Sigmoid colon (tissue), 7 donors: ENCODE measurements around the gene IMMP2L. TPM values are rescaled to one million over a fixed set of nuclear protein-coding genes. Genes with fewer than 3 reads are reported as not detected.
"Not testable (repeated sequence)": the region's sequence is repeated elsewhere in the genome, so short reads cannot be mapped to it uniquely, and the experiment has no call there.

ENCODE experiments used
- DNase-seq: peaks from one replicate; pipeline ENCODE4 v3.0.0-alpha.2; 2019
- H3K27ac ChIP-seq, 4 donors: fragments of 200-600 bp; sonication (generic); one replicate each; pipeline ENCODE4 v1.5.1; 2016 to 2019; ENCODE audit warnings: mild to moderate bottlenecking in 1 of 4
- H3K27me3 ChIP-seq, 3 donors: fragments of 200-600 bp; sonication (generic); one replicate each; pipeline ENCODE4 v1.5.1; 2019; ENCODE audit warnings: mild to moderate bottlenecking in 1 of 3
- H3K36me3 ChIP-seq, 4 donors: fragments of 200-600 bp; sonication (generic); one replicate each; pipeline ENCODE4 v1.5.1; 2016 to 2019
- H3K4me1 ChIP-seq, 4 donors: fragments of 200-600 bp; sonication (generic); one replicate each; pipeline ENCODE4 v1.5.1; 2017 to 2019
- H3K4me3 ChIP-seq, 4 donors: fragments of 200-600 bp; sonication (generic); one replicate each; pipeline ENCODE4 v1.5.1; 2017 to 2019; ENCODE audit warnings: mild to moderate bottlenecking in 2 of 4, moderate library complexity in 1 of 4
- H3K9me3 ChIP-seq, 4 donors: fragments of 200-600 bp in 3 of 4; sonication (generic) in 3 of 4; one replicate each; pipeline versions ENCODE4 v1.5.1 to v1.6.1; 2013 to 2019
- EP300 ChIP-seq, 4 donors: sonication (generic); formaldehyde crosslinking; IDR thresholded peaks; one replicate each; pipeline ENCODE4 v1.6.1; 2017; ENCODE audit warnings: antibody characterized with exemption in 4 of 4
- POLR2A ChIP-seq, 2 donors: fragments of 450-650 bp; IDR thresholded peaks; one replicate each; pipeline ENCODE4 v1.6.1; 2016; ENCODE audit warnings: antibody characterized with exemption in 2 of 2, mild to moderate bottlenecking in 2 of 2, moderate library complexity in 2 of 2
- POLR2AphosphoS5 ChIP-seq, 4 donors: sonication (generic); formaldehyde crosslinking; IDR thresholded peaks; one replicate each; pipeline ENCODE4 v1.6.1; 2017; ENCODE audit warnings: antibody characterized with exemption in 4 of 4
- WGBS, 2 donors: extraction: QIAGEN DNeasy Blood & Tissue Kit; methylation state at CpG; one replicate each; pipeline ENCODE4 v1.1.7; 2013; 5-methylcytosine and 5-hydroxymethylcytosine counted together
- intact Hi-C: fragments of 100-400 bp; cut with DNase I; formaldehyde crosslinking; loops from one replicate; pipeline ENCODE4 v1.15.1; 2023
- polyA plus RNA-seq, 3 donors: library from polyadenylated mRNA; stranded (reverse); fragments of 200-250 nt; gene quantifications; one replicate each; pipeline ENCODE4 v1.2.3, GENCODE V29; 2013
- total RNA-seq, 4 donors: library from RNA; depleted of rRNA; stranded (reverse); fragments of >200 nt; gene quantifications; one replicate each; pipeline ENCODE4 v1.1.0, GENCODE V29; 2016
- TF ChIP-seq, protein P1 (sequence below), 4 experiments: fragments of 450-650 bp in 3 of 4; fragments of 200-600 bp in 1 of 4; IDR thresholded peaks; one replicate each; pipeline ENCODE4 v1.5.1; 2016 to 2019; ENCODE audit warnings: antibody characterized with exemption in 4 of 4, mild to moderate bottlenecking in 3 of 4, moderate library complexity in 2 of 4
- donor health status: healthy with polysubstance abuse.
- donor health status: Bipolar disorder and iron deficiency.
- donor health status: healthy.

The IMMP2L gene
- total and polyA plus RNA-seq, 7 donors: 2.5 to 57.9 (median 18.5) TPM

- intact Hi-C loops: no loop called here
- DNase-seq: no peak
- Histone ChIP-seq H3K4me3 (no peak overlapping the region), H3K27ac (no peak overlapping the region), H3K4me1 (no peaks in the 10 kb centered on the region), H3K27me3 (no peaks in the 10 kb centered on the region), H3K9me3 (no peaks in the 10 kb centered on the region), H3K36me3 (no peaks in the 10 kb centered on the region)
- TF ChIP-seq, protein P1, sequence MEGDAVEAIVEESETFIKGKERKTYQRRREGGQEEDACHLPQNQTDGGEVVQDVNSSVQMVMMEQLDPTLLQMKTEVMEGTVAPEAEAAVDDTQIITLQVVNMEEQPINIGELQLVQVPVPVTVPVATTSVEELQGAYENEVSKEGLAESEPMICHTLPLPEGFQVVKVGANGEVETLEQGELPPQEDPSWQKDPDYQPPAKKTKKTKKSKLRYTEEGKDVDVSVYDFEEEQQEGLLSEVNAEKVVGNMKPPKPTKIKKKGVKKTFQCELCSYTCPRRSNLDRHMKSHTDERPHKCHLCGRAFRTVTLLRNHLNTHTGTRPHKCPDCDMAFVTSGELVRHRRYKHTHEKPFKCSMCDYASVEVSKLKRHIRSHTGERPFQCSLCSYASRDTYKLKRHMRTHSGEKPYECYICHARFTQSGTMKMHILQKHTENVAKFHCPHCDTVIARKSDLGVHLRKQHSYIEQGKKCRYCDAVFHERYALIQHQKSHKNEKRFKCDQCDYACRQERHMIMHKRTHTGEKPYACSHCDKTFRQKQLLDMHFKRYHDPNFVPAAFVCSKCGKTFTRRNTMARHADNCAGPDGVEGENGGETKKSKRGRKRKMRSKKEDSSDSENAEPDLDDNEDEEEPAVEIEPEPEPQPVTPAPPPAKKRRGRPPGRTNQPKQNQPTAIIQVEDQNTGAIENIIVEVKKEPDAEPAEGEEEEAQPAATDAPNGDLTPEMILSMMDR (IDR thresholded peaks at IDR 0.05): no peak
- TF ChIP-seq EP300 (IDR thresholded peaks at IDR 0.05) (no peak), POLR2A (IDR thresholded peaks at IDR 0.05) (no peak), POLR2AphosphoS5 (IDR thresholded peaks at IDR 0.05) (no peak)
Observed at GRCh38 chr7:111324228-111324627, 238.1 kb downstream of the IMMP2L start.

DNA sequence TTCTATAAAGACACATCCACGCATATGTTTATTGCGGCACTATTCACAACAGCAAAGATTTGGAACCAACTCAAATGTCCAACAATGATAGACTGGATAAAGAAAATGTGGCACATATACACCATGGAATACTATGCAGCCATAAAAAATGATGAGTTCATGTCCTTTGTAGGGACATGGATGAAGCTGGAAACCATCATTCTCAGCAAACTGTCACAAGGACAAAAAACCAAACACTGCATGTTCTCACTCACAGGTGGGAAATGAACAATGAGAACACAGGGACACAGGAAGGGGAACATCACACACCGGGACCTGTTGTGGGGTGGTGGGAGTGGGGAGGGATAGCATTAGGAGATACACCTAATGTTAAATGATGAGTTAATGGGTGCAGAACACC is 238.6 kb downstream of the IMMP2L start:
- 96% methylated on average over 3 of the region's 3 CpGs for WGBS, 2 donors
- intact Hi-C loops: not testable (repeated sequence)

GRCh38 chr7:111320133-111320532 is 242.2 kb downstream of the IMMP2L start:
- no peak overlapping the region for H3K4me3 ChIP-seq
- no peak for TF ChIP-seq POLR2A (IDR thresholded peaks at IDR 0.05)
- TF ChIP-seq EP300 (IDR thresholded peaks at IDR 0.05): no peak
- no peak for TF ChIP-seq POLR2AphosphoS5 (IDR thresholded peaks at IDR 0.05)
- TF ChIP-seq, protein P1 (IDR thresholded peaks at IDR 0.05): no peak
- H3K27me3 ChIP-seq: no peaks in the 10 kb centered on the region
- H3K27ac ChIP-seq: no peak overlapping the region
- no peak for DNase-seq
- no peaks in the 10 kb centered on the region for H3K36me3 ChIP-seq
- H3K4me1 ChIP-seq: no peaks in the 10 kb centered on the region
- intact Hi-C loops: no loop called here
- H3K9me3 ChIP-seq: no peaks in the 10 kb centered on the region

More for the DNA sequence above, 238.6 kb downstream of the IMMP2L start:
- H3K9me3 ChIP-seq, H3K27me3 ChIP-seq, H3K27ac ChIP-seq, H3K4me1 ChIP-seq, H3K4me3 ChIP-seq, H3K36me3 ChIP-seq, DNase-seq: not testable (repeated sequence)

- no peaks in the 10 kb centered on the region for H3K36me3 ChIP-seq
- TF ChIP-seq EP300 (IDR thresholded peaks at IDR 0.05): no peak
- TF ChIP-seq POLR2A (IDR thresholded peaks at IDR 0.05): no peak
- TF ChIP-seq POLR2AphosphoS5 (IDR thresholded peaks at IDR 0.05): no peak
- no peaks in the 10 kb centered on the region for H3K4me1 ChIP-seq
- no peak overlapping the region for H3K4me3 ChIP-seq
- intact Hi-C loops: no loop called here
- no peaks in the 10 kb centered on the region for H3K9me3 ChIP-seq
- no peak overlapping the region for H3K27ac ChIP-seq
- H3K27me3 ChIP-seq: no peaks in the 10 kb centered on the region
- no peak for DNase-seq
Observed at GRCh38 chr7:111312966-111313365, 249.3 kb downstream of the IMMP2L start.

DNA sequence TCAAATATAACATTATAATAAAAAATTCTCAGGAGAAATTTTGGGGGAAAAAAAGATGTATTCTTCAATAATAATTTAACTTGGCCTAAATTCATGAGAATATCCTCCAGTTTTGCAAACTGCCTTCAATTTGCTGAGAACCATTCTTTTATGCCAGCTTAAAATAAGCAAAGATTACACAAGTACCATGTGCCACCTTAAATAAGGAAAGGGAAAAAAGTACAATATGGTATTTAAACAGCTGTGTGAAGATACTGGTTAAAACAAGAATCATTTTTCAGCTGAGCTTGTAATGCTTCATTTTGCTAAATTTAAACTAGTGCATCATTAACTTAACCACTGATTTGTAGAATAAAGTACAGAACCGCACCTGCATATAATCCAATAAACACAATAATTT is 253.6 kb downstream of the IMMP2L start:
- Histone ChIP-seq H3K27me3 (no peaks in the 10 kb centered on the region), H3K4me3 (no peak overlapping the region), H3K9me3 (no peaks in the 10 kb centered on the region), H3K4me1 (no peaks in the 10 kb centered on the region), H3K36me3 (no peaks in the 10 kb centered on the region), H3K27ac (no peak overlapping the region)
- no peak for TF ChIP-seq EP300 (IDR thresholded peaks at IDR 0.05)
- TF ChIP-seq POLR2A (IDR thresholded peaks at IDR 0.05): no peak
- TF ChIP-seq, protein P1 (IDR thresholded peaks at IDR 0.05): no peak
- TF ChIP-seq POLR2AphosphoS5 (IDR thresholded peaks at IDR 0.05): no peak
- no peak for DNase-seq
- intact Hi-C loops: no loop called here
- 98 to 99% methylated on average over 1 of the region's 1 CpG for WGBS, 2 donors

DNA sequence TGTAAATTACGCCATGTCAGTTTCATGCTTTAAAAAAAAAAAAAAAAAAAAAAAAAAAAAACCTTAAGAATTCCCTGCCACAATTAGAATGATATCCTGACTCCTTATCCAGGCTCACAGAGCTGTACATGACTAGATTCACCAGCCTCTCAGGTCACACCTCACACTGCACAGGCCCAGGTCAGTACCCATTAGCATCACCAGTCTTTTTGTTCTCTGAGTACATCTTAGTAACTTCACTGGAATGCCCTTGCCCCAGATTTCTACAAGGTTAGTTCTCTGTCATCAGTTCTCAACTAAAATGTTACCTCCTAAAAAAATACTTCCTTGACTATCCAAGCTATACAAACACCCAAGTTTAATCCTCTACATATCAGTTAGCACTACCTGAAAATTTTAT is 260.4 kb downstream of the IMMP2L start:
- no peak for DNase-seq
- WGBS, 2 donors: 94 to 100% methylated on average over 1 of the region's 1 CpG
- Histone ChIP-seq H3K27ac (no peak overlapping the region), H3K36me3 (no peaks in the 10 kb centered on the region), H3K4me3 (no peak overlapping the region), H3K27me3 (no peaks in the 10 kb centered on the region), H3K4me1 (no peaks in the 10 kb centered on the region), H3K9me3 (no peaks in the 10 kb centered on the region)
- intact Hi-C loops: no loop called here
- TF ChIP-seq POLR2A (IDR thresholded peaks at IDR 0.05) (no peak), EP300 (IDR thresholded peaks at IDR 0.05) (no peak), POLR2AphosphoS5 (IDR thresholded peaks at IDR 0.05) (no peak)
- TF ChIP-seq, protein P1 (IDR thresholded peaks at IDR 0.05): no peak
